ENCODE measurements around the gene FBXL14. TPM values are rescaled to one million over a fixed set of nuclear protein-coding genes. Genes with fewer than 3 reads are reported as not detected.

FBXL14 gene
- polyA plus RNA-seq, 3 donors: 6.2 to 9.8 (median 7.2) TPM

GRCh38 chr12:1622406-1622805 is 28.0 kb upstream of the FBXL14 start:
- Mint-ChIP-seq H3K9me3 (peaks cover 0 to 3% (median 0%) of the 10 kb centered on the region in 7 donors), H3K27me3 (ENCODE audit: low read depth in 3 of 3) (peaks cover 0 to 3% (median 2%) of the 10 kb centered on the region in 3 donors), H3K36me3 (peaks cover 11 to 22% of the 10 kb centered on the region in 2 donors), H3K4me1 (peaks cover 41% of the 10 kb centered on the region), H3K27ac (peak overlapping the region in 1 of 7 donors; percentile 62), H3K4me3 (no peak overlapping the region)
- peaks cover 31 to 41% of the 10 kb centered on the region in 2 donors for H3K4me1 ChIP-seq (ENCODE audit: control insufficient read depth in 1 of 2, insufficient read depth in 2 of 2, low read length in 2 of 2)
- no peak overlapping the region for H3K4me2 ChIP-seq (replicated peaks; ENCODE audit: extremely low read depth, low read length, poor library complexity, severe bottlenecking)
- H3K27ac ChIP-seq (ENCODE audit: low read depth in 1 of 2, low read length in 2 of 2): no peak overlapping the region
- H3K27me3 ChIP-seq (ENCODE audit: control insufficient read depth in 2 of 2, insufficient read depth in 2 of 2, low read length in 2 of 2): no peaks in the 10 kb centered on the region
- no peaks in the 10 kb centered on the region for H3K9me3 ChIP-seq (replicated peaks in 1 of 2; ENCODE audit: control insufficient read depth in 1 of 2, insufficient read depth in 1 of 2, low read length in 2 of 2)
- H4K20me1 ChIP-seq (ENCODE audit: insufficient read depth, low read length): no peaks in the 10 kb centered on the region
- no peak overlapping the region for H2AFZ ChIP-seq (ENCODE audit: insufficient read depth, low read depth, low read length, poor library complexity, severe bottlenecking)
- WGBS (ENCODE audit: insufficient coverage): 29% methylated on average over 1 of the region's 3 CpGs
- H3K79me2 ChIP-seq (ENCODE audit: insufficient read depth, low read length): peaks cover 9% of the 10 kb centered on the region
- no peak overlapping the region for H3K9ac ChIP-seq (ENCODE audit: insufficient read depth, low read length, poor library complexity, severe bottlenecking)
- TF ChIP-seq, protein P1, sequence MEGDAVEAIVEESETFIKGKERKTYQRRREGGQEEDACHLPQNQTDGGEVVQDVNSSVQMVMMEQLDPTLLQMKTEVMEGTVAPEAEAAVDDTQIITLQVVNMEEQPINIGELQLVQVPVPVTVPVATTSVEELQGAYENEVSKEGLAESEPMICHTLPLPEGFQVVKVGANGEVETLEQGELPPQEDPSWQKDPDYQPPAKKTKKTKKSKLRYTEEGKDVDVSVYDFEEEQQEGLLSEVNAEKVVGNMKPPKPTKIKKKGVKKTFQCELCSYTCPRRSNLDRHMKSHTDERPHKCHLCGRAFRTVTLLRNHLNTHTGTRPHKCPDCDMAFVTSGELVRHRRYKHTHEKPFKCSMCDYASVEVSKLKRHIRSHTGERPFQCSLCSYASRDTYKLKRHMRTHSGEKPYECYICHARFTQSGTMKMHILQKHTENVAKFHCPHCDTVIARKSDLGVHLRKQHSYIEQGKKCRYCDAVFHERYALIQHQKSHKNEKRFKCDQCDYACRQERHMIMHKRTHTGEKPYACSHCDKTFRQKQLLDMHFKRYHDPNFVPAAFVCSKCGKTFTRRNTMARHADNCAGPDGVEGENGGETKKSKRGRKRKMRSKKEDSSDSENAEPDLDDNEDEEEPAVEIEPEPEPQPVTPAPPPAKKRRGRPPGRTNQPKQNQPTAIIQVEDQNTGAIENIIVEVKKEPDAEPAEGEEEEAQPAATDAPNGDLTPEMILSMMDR (IDR thresholded peaks at IDR 0.05): no peak
- intact Hi-C loops (cut with micrococcal nuclease): no loop called here
- no peaks in the 10 kb centered on the region for H3K36me3 ChIP-seq (replicated peaks in 1 of 2; ENCODE audit: control insufficient read depth in 1 of 2, insufficient read depth in 2 of 2, low read length in 2 of 2)
- DNase-seq: peak in 1 of 3 donors; percentile 24
- H3K4me3 ChIP-seq (replicated peaks in 1 of 3; ENCODE audit: low read depth in 2 of 3, low read length in 3 of 3): no peak overlapping the region

- TF ChIP-seq, protein P1 (IDR thresholded peaks at IDR 0.05): no peak
- H3K9me3 ChIP-seq (replicated peaks in 1 of 2; ENCODE audit: control insufficient read depth in 1 of 2, insufficient read depth in 1 of 2, low read length in 2 of 2): no peaks in the 10 kb centered on the region
- intact Hi-C loops (cut with micrococcal nuclease): no loop called here
- Mint-ChIP-seq H3K27ac (peak overlapping the region; percentile 74 to 93 (median 83)), H3K27me3 (ENCODE audit: low read depth in 3 of 3) (no peaks in the 10 kb centered on the region), H3K36me3 (peaks cover 11 to 17% of the 10 kb centered on the region in 2 donors), H3K4me3 (no peak overlapping the region), H3K9me3 (peaks cover 0 to 3% (median 0%) of the 10 kb centered on the region in 7 donors), H3K4me1 (peaks cover 59% of the 10 kb centered on the region)
- no peak overlapping the region for H3K4me2 ChIP-seq (replicated peaks; ENCODE audit: extremely low read depth, low read length, poor library complexity, severe bottlenecking)
- H3K4me3 ChIP-seq (replicated peaks in 1 of 3; ENCODE audit: low read depth in 2 of 3, low read length in 3 of 3): peak overlapping the region in 1 of 3 experiments; percentile 56
- H3K27me3 ChIP-seq (ENCODE audit: control insufficient read depth in 2 of 2, insufficient read depth in 2 of 2, low read length in 2 of 2): no peaks in the 10 kb centered on the region
- H3K79me2 ChIP-seq (ENCODE audit: insufficient read depth, low read length): peaks cover 11% of the 10 kb centered on the region
- no CpG with 5 or more reads among the region's 1 CpG for WGBS (ENCODE audit: insufficient coverage)
- no peaks in the 10 kb centered on the region for H4K20me1 ChIP-seq (ENCODE audit: insufficient read depth, low read length)
- DNase-seq: no peak
- H3K9ac ChIP-seq (ENCODE audit: insufficient read depth, low read length, poor library complexity, severe bottlenecking): no peak overlapping the region
- H3K27ac ChIP-seq (ENCODE audit: low read depth in 1 of 2, low read length in 2 of 2): peak overlapping the region in 1 of 2 donors; percentile 76
- H3K4me1 ChIP-seq (ENCODE audit: control insufficient read depth in 1 of 2, insufficient read depth in 2 of 2, low read length in 2 of 2): peaks cover 52 to 63% of the 10 kb centered on the region in 2 donors
- no peaks in the 10 kb centered on the region for H3K36me3 ChIP-seq (replicated peaks in 1 of 2; ENCODE audit: control insufficient read depth in 1 of 2, insufficient read depth in 2 of 2, low read length in 2 of 2)
- H2AFZ ChIP-seq (ENCODE audit: insufficient read depth, low read depth, low read length, poor library complexity, severe bottlenecking): no peak overlapping the region
These were observed 25.7 kb upstream of the FBXL14 start for GRCh38 chr12:1620092-1620491.

Measured in CD14-positive monocyte (primary cell).